ENCODE measurements around the gene ZMYND19.
"Not testable (repeated sequence)": the region's sequence is repeated elsewhere in the genome, so short reads cannot be mapped to it uniquely, and the experiment has no call there.

The ZMYND19 gene

DNA sequence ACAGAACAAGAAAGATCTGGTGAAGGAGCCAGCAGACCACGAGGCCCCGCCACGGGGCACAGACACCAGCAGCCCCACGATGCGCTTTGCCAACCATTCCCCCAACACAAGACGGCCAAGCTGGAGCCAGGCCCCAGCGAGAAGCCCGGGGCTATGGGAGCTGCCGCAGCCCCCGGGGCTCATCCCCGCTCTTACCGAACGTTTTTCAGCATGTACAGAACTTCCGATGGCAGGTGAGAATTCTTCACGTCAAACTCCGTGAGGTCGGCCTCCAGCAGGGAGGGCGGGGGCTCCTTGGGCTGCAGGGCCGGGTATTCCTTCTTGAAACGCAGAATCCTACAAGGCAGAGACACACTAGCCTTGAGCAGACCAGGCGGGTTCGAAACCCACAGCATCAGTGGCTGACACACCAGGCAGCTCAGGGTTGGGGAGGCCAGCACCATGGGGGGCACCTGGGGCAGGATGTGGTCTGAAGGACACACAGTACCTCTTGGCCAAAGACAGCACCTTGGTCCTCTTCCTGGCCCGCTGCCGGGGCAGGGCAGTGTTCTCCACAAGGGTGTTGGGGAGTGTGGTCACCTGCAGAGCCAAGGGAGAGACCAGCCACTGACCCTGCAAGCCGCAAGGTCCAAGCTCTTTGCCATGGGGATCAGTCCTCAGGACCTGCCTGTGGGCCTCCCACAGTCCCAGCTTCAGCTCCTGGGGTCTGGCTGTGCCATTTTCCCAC, 46.9 kb downstream of the ZMYND19 start:
- TF ChIP-seq, protein P1, sequence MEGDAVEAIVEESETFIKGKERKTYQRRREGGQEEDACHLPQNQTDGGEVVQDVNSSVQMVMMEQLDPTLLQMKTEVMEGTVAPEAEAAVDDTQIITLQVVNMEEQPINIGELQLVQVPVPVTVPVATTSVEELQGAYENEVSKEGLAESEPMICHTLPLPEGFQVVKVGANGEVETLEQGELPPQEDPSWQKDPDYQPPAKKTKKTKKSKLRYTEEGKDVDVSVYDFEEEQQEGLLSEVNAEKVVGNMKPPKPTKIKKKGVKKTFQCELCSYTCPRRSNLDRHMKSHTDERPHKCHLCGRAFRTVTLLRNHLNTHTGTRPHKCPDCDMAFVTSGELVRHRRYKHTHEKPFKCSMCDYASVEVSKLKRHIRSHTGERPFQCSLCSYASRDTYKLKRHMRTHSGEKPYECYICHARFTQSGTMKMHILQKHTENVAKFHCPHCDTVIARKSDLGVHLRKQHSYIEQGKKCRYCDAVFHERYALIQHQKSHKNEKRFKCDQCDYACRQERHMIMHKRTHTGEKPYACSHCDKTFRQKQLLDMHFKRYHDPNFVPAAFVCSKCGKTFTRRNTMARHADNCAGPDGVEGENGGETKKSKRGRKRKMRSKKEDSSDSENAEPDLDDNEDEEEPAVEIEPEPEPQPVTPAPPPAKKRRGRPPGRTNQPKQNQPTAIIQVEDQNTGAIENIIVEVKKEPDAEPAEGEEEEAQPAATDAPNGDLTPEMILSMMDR (IDR thresholded peaks at IDR 0.05; ENCODE audit: extremely low read depth, missing control alignments) = no peak
- DNase-seq (ENCODE audit: low spot score) = no peak

DNA sequence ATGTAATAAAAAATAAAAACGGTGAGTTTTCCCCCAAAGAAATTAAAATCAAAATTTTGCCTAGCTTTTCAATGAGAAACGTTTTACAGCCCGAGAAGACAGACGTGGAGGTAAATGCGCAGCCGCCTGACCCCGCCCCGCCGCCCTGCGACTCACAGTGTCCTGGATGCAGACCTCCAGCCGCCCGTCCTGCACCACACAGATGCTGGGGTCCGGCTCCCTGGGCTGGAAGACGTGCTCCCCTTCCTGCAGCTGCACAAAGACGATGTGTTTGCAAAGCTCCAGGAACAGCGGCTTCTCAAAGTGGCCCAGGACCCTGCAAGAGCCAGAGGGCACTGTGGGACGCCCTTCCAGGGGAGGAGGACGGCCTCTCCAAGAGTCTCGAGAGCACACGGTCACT, 47.8 kb downstream of the ZMYND19 start:
- no peak for DNase-seq (ENCODE audit: low spot score)
- TF ChIP-seq, protein P1 (IDR thresholded peaks at IDR 0.05; ENCODE audit: extremely low read depth, missing control alignments) = no peak

DNA sequence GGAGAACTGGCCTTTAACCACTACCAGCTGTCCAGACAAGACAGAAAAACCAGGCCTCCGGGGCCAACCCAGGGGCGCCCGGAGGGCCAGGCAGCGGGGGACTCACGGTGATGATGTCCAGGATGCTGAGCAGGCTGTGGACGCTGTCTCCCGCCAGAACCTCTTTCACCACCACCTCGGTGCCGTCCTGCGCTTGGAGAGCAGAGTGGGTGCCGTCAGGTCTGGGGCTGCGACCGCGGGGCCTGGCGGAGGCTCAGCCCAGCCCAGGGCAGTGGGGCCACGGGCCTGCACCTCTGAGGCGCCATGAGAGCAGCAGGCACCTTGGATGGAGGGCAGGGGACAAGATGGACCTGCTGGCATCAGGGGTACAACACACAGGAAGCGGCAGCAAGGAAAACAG, 49.8 kb downstream of the ZMYND19 start:
- TF ChIP-seq, protein P1 (IDR thresholded peaks at IDR 0.05; ENCODE audit: extremely low read depth, missing control alignments) = no peak
- no peak for DNase-seq (ENCODE audit: low spot score)

DNA sequence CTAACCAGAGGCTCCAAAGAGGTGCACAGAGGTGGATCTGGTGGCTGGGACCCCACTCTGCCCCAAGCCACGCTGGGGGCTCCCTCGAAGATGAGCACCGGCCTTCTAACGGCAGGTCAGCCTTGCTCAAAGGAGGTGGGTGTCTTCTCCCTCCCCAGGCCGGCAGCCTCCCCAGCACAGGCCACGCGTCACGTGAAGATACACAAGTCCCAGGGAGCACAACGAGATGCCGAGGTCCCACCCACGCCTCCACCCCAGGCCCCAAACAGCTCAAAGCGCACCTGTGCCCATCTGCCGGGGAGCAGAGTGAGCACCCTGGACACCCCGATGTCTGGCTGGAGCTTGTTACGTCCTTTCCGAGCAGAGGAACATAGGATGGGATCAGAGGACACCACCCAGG, 52.3 kb downstream of the ZMYND19 start:
- no peak for DNase-seq (ENCODE audit: low spot score)
- TF ChIP-seq, protein P1 (IDR thresholded peaks at IDR 0.05; ENCODE audit: extremely low read depth, missing control alignments) = no peak

DNA sequence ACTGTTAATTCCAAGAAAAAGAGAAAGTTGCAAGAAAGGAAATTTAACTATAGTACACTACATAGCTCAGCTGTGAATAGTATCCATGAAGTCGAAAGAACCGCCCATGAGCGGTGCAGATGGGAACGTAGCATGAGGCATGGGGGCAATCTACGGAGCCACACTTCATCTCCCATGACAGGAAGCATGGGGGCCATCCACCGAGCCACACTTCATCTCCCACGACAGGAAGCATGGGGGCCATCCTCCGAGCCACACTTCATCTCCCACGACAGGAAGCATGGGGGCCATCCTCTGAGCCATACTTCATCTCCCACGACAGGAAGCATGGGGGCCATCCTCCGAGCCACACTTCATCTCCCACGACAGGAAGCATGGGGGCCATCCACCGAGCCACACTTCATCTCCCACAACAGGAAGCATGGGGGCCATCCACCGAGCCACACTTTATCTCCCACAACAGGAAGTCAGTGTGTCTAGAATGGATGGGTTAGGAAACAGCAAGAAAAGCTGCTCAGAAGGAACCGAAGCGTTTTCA, 53.6 kb downstream of the ZMYND19 start:
- DNase-seq (ENCODE audit: low spot score) = not testable (repeated sequence)

DNA sequence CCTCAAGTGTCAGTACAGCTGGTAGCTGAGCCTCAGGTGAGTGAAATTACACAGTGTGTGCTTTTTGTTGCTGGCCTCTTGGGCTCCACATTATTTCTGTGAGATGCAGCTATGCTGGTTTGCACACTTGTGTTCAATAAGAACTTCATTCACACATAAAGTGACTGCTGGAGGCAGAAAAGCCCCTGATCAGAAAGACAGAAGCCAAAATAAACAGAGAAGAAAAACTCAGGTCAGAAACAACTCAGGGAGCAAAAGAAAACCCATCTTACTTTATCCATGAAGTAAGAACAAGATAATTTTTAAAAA, 55.2 kb downstream of the ZMYND19 start:
- TF ChIP-seq, protein P1 (IDR thresholded peaks at IDR 0.05; ENCODE audit: extremely low read depth, missing control alignments) = no peak
- DNase-seq (ENCODE audit: low spot score) = no peak

DNA sequence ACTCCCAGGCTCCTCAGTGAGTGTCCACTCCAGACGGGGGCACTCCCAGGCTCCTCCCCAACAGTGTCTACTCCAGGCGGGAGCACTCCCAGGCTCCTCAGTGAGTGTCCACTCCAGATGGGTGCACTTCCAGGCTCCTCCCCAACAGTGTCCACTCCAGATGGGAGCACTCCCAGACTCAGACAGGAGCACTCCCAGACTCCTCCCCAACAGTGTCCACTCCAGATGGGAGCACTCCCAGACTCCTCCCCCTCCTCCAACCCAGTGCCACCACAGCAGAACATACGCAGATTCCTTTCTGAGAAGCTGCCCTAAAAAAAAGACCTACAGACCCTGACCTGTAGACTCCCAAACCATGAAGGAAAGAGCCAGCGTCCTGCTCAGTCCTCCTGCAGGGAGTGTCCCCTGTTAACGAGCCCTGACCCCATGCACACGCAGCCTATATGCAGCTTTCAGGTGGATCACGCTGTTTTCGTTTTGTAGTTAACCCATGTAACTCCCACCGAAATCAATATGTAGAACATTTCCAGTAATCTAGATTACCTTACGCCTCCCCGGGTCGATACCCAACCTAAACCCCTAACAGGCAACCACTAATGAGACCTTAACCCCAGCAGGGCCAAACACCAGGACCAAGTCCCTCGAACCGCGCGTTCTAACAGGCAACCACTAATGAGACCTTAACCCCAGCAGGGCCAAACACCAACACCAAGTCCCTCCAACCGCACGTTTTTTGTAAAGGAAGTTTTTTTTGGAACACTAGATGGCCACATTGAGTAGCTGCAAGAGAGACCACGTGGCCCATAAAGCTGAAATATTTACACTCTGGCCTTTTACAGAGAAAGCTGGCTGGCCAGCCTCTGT, 55.8 kb downstream of the ZMYND19 start:
- DNase-seq (ENCODE audit: low spot score) = peak; percentile 75
- TF ChIP-seq, protein P1 (IDR thresholded peaks at IDR 0.05; ENCODE audit: extremely low read depth, missing control alignments) = peak; percentile 43

DNA sequence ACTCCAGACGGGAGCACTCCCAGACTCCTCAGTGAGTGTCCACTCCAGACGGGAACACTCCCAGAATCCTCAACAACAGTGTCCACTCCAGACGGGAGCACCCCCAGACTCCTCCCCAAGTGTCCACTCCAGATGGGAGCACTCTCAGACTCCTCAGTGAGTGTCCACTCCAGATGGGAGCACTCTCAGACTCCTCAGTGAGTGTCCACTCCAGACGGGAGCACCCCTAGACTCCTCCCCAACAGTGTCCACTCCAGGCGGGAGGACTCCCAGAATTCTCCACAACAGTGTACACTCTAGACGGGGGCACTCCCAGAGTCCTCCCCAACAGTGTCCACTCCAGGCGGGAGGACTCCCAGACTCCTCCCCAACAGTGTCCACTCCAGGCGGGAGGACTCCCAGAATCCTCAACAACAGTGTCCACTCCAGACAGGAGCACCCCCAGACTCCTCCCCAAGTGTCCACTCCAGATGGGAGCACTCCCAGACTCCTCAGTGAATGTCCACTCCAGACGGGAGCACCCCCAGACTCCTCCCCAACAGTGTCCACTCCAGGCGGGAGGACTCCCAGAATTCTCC, 57.3 kb downstream of the ZMYND19 start:
- not testable (repeated sequence) for DNase-seq (ENCODE audit: low spot score)
